Measurements from ENCODE around the gene SLC46A2. TPM values are rescaled to one million over a fixed set of nuclear protein-coding genes. Genes with fewer than 3 reads are reported as not detected.

SLC46A2 gene
- total and polyA plus RNA-seq, 11 donors: 0.08 to 0.45 (median 0.18) TPM; not detected in 7

- intact Hi-C loops (cut with DNase I): loop anchor here in 1 of 10 donors (5.0 kb wide), 1 partner anchor 47 kb away; no protein-coding TSS in a partner anchor
- no peak overlapping the region for H3K4me3 ChIP-seq
- no peak for ATAC-seq
- peak overlapping the region in 1 of 12 donors; percentile 87 for H3K27ac ChIP-seq
- no peak for DNase-seq
- H3K27me3 ChIP-seq: peaks cover 0 to 18% (median 4%) of the 10 kb centered on the region in 9 donors
- peaks cover 0 to 58% (median 3%) of the 10 kb centered on the region in 12 donors for H3K4me1 ChIP-seq
- WGBS, 4 donors: 86 to 93% (median 90%) methylated on average over 1 of the region's 1 CpG
- H3K9me3 ChIP-seq: no peaks in the 10 kb centered on the region
- H3K36me3 ChIP-seq: no peaks in the 10 kb centered on the region
- TF ChIP-seq POLR2A (IDR thresholded peaks at IDR 0.05): no peak
- TF ChIP-seq CTCF (IDR thresholded peaks at IDR 0.05): no peak
Observed at GRCh38 chr9:112894699-112895098, 4.0 kb upstream of the SLC46A2 start.

GRCh38 chr9:112894041-112894440, 3.4 kb upstream of the SLC46A2 start:
- no peak for DNase-seq
- peak overlapping the region in 1 of 12 donors; percentile 87 for H3K27ac ChIP-seq
- TF ChIP-seq POLR2A (IDR thresholded peaks at IDR 0.05) (no peak), CTCF (IDR thresholded peaks at IDR 0.05) (no peak)
- H3K4me1 ChIP-seq: peaks cover 0 to 58% (median 3%) of the 10 kb centered on the region in 12 donors
- WGBS, 4 donors: 69 to 93% (median 91%) methylated on average over 1 of the region's 1 CpG
- H3K9me3 ChIP-seq: no peaks in the 10 kb centered on the region
- no peak for ATAC-seq
- H3K36me3 ChIP-seq: no peaks in the 10 kb centered on the region
- H3K4me3 ChIP-seq: no peak overlapping the region
- peaks cover 0 to 19% (median 4%) of the 10 kb centered on the region in 9 donors for H3K27me3 ChIP-seq
- intact Hi-C loops (cut with DNase I): no loop called here

- no peak overlapping the region for H3K4me3 ChIP-seq
- TF ChIP-seq CTCF (IDR thresholded peaks at IDR 0.05) (no peak), POLR2A (IDR thresholded peaks at IDR 0.05) (no peak)
- DNase-seq: no peak
- H3K36me3 ChIP-seq: no peaks in the 10 kb centered on the region
- H3K4me1 ChIP-seq: peaks cover 0 to 50% (median 3%) of the 10 kb centered on the region in 12 donors
- no peak for ATAC-seq
- no peaks in the 10 kb centered on the region for H3K9me3 ChIP-seq
- intact Hi-C loops (cut with DNase I): no loop called here
- peaks cover 0 to 19% (median 4%) of the 10 kb centered on the region in 9 donors for H3K27me3 ChIP-seq
- H3K27ac ChIP-seq: no peak overlapping the region
- 89 to 94% (median 91%) methylated on average over 2 of the region's 2 CpGs for WGBS, 4 donors
Observed at GRCh38 chr9:112892981-112893380, 2.3 kb upstream of the SLC46A2 start.

- TF ChIP-seq CTCF (IDR thresholded peaks at IDR 0.05) (no peak), POLR2A (IDR thresholded peaks at IDR 0.05) (no peak)
- ATAC-seq: no peak
- H3K4me3 ChIP-seq: no peak overlapping the region
- peaks cover 0 to 19% (median 0%) of the 10 kb centered on the region in 9 donors for H3K27me3 ChIP-seq
- intact Hi-C loops (cut with DNase I): no loop called here
- WGBS, 4 donors: 94 to 96% (median 95%) methylated on average over 2 to 3 of the region's 3 CpGs
- no peak overlapping the region for H3K27ac ChIP-seq
- no peaks in the 10 kb centered on the region for H3K36me3 ChIP-seq
- H3K9me3 ChIP-seq: no peaks in the 10 kb centered on the region
- H3K4me1 ChIP-seq: peaks cover 0 to 49% (median 3%) of the 10 kb centered on the region in 12 donors
- no peak for DNase-seq
Observed at GRCh38 chr9:112891521-112891920, 845 bp upstream of the SLC46A2 start.

Data from heart left ventricle (tissue), 16 donors.